HG03460 (cell line): ENCODE results near the gene USP6.
"Not testable (repeated sequence)": the region's sequence is repeated elsewhere in the genome, so short reads cannot be mapped to it uniquely, and the experiment has no call there.

Experiments used
- ATAC-seq: cut with Tn5 transposase; IDR thresholded peaks from one replicate; pipeline ENCODE4 v1.9.1; 2021; ENCODE audit not compliant: unreplicated experiment

Gene USP6

DNA sequence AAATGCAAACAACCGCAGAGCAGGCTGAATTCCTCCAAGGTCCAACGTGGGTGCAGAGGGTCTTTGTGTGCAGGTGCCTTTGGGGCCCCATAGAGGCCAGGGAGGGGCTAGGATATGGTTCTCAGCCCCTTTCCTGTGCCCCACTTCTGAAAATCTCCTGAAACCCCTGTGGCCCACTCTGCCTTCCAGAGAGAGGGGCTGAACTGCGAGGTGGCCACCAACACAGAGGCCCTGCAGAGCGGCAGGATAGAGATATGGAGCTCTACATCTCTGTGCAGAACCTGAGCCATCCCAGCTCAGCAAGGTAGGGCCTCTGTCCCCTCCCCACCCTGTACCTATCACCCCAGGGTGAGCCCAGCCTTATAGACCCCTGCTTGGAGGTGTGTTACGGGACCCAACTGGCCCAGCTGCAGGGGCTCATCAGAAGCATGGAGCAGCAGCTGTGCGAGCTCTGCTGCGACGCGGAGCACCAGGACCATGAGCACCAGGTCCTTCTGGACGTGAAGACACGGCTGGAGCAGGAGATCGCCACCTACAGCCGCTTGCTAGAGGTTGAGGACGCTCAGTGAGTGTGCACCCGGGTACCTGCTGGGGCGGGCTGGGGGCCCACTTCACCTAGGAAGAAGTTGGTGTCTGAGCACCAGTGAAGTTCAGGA lies 5.5 kb downstream of the USP6 start:
- ATAC-seq = no peak

DNA sequence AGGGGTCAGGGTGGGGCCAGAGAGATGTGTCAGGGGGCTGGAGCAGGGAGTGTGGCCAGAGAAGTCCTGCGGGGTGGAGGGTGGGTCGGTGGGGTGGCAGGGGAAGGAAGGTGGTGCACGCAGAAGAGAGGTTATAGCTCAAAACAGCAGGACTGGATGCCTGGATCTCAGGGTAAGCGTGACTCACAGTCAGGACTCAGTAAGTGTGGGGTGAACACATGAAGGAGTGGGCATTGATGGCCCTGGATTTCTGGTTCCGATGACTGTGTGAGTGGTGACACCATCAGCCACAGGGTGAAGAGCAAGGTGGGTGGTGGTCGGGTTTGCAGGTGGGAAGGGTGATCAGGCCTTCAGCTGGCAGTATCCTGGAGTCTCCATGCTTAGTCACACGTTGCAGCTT lies 6.2 kb downstream of the USP6 start:
- not testable (repeated sequence) for ATAC-seq

DNA sequence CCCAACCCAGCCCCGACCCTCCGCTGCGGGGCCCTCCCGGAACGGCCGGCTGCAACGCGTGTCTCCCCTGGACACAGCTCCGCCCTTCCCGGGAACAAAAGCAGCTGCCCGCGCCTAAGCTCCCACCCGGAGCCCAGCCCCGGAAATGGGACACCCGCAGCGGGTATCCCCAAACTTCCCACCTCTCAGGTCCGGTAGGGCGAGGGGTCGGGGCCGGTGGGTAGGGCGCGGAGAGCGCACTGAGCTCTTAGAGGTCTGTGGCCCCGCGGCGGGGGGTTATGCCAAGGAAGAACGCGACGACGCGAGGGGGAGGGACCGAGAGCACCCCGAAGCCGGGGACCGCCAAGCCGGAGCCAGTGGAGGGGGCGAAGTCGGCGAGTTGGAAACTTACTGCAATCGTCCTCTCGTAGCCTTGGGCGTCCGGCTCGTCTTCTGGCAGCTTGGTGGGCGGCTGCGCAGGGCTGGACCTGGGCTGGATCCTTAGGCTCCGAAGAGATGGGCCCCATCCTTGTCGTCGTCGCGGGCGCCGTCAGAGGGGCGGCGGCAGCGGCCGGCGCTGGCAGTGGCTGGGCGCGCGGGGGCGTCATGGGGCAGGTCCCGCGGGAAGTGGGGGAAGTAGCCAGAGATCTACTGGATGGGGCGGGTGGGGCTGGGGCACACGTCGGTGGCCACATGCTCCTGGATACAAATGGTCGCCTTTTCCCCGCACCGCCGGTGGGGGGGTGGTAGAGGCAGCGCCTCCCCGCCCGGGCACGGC lies 6.9 kb downstream of the USP6 start:
- no peak for ATAC-seq

DNA sequence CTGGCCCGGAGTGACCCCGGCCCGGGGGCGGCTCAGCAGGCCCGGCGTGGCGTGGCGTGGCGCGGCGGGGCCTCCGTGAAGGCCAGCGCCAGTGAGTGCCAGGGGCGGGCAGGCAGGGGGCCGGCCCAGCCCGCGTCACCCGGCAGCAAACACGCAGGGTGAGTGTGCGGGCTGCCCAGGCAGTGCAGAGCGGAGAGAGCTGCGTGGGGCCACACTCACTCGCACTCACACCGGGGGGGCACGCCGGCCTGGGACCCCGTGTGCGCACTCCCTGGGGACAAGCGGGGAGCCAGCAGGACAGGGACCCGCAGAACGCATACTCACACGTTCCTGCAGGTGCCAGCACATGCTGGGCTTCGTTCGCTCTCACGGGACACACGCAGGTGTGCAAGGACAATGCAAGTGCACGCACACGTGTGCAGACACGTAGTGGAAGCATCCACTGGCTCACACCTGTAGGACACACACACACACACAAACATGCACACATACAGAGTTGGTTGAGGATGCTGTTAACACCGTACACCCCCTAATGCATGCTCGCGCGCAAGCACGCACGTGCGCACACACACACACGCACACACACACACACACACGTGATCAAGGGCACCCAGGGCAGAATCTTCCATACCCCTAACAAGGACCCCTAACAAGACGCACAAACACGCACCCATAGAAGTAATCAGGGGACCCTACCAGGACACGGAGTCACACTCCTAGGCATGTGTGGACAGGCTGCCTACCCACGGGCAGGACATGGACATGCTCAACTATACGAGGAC lies 7.7 kb downstream of the USP6 start:
- ATAC-seq = no peak

DNA sequence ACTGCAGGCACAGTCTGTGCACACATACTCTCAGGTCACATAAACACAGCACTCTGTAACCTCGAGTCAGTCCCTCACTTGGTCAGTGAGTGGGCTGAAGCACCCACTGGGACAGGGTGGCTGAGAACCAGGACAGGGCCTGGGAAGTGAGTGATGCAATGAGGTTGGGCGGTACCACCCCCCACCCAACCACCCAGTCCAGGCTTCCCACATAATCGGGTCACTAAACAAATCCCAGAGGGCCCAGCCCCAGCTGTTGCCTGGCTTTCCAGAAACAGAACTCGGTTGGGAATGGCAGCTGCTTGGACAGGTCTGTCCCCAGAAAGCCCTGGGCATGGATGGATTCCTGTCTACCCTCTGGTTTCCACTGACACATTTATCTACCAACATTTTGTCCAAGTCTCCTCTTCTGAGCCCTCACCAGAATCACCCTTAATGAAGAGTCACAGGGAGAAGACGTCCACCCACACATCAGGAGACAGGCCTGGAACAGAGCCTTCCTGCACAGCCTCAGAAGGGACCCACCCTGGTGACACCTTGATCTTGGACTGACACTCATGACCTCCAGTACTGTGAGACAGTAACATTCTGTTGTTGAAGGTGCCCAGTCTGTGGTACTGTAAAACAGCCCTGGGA lies 8.4 kb downstream of the USP6 start:
- not testable (repeated sequence) for ATAC-seq

DNA sequence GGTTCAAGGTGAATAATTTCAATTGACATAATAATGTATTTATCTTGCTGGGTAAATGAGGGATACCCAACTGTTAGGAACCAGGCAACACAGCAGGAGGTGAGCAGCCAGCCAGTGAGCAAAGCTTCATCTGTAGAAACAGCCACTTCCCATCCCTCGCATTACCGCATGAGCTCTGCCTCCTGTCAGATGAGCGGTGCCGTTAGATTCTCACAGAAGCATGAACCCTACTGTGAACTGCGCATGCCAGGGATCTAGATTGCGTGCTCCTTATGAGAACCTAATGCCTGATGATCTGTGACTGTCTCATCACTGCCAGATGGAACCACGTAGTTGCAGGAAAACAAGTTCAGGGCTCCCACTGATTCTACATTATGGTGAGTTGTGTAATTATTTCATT lies 9.1 kb downstream of the USP6 start:
- ATAC-seq = not testable (repeated sequence)

DNA sequence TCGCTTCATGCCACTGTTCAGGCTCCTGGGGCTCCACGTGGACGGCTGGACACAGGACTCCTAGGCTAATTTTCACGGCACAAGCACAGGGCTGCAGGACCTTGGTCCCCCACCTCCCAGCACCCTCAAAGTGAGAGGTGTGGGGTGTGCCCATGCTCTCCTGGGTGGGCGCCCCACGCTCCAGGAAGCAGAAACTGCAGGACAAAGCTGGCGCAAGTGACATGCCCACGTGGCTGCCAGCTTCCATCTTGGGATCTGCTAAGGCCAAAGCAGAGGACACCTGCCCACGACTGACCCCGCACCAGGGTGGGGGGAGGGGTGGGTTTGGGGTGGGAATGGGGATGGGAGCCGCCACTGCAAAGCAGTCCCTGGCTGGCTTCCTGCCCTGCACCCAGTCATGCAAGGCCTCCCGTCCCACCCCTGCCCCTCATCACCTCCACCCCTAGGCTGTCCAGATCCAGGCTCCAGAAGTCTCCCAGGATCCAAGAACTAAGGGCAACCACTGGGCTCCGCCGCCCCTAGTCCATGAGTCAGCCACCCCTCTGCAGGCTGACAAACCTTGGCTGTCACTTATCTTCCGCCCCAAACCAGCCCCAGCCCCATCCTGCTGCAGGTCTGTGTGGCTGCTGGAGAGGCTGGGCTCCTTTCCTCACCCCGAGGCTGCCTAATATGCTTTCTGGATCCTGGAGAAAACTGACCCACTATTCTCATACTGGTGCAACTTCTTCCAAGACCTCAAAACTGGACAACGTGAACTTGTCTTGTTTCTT lies 11.1 kb downstream of the USP6 start:
- ATAC-seq = no peak

DNA sequence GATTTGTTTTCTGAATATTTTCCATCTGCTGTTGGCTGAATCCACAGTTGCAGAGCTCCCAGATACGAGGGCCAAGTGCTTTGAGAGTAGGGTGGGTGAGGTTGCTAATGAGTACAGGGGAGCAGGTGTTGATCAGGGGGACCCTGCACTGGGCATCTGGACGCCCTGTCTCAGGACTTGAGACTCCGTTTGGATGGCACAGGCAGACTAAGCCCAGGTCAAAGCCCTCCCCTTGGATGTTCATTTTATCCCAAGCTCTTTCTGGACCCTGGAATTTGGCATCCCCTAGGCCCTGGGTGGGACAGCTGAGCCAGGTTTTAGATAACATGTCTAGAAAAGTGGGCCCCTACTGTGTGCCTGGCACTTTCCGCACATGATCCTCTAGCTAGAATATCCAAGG lies 12.1 kb downstream of the USP6 start:
- ATAC-seq = no peak

DNA sequence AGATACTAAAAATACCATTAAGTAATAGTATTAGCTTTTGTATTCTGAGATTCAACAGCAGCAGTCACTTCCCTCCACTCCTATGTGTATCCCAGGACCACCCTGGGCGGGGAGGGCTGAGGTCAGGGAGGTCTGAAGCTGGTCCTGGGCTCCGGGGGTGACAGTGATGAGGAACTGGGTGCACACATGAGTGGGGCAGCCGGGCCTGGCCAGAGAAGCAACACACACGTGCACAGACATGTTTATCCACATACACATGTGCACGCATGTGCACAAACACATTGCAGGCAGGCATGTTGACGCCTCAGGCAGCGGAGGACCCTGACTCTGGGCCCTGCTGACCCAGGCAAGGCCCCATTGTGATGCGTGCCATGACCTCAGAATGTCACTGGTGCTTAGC lies 12.6 kb downstream of the USP6 start:
- ATAC-seq = not testable (repeated sequence)

DNA sequence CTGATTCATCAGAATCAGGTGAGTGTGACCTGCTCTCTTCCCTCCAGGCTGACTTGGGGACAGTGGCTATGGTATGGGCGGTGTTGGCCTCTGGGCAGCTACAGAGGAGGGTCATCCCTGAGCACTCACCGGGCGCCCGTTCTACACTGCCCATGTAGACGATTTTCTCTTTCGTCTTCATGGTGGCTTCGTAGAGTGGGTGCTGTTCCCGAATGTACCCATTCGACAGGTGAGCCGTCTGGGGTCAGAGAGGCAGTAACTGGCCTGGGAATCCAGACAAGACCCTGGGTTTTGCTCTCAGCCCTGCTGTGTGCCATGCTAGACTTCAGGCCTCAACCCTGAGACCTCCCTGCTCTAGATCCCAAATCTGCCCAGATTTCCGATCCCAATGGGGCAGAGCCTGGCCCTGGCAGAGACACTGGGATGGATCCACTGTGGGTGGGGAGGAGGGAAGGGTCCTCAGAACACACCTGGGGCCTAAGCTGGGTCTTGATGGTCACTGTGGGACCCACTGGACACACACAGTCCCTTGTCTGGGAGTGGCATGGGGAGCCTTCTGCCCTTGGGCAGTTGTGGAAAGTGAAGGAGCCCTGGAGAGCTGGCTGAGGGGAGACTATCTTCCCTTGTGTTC lies 13.2 kb downstream of the USP6 start:
- no peak for ATAC-seq

DNA sequence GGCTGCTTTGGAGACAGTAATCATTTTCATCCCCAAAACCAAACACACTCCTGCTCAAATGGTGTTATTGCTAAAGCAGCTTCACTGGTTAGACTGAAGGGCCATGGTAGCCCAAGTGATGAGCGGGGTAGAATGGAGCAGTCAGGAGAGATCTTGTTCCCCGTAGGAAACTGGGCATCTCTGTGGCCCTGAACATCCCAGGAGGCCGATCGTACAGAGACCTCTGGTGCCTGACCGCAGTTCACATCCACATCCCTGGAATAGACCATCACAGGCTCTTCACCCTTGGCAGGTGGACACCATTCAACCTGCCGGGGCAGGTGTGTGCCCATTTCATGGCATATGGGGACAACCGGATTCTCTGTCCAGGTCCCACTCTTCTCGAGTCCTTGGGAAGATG lies 13.9 kb downstream of the USP6 start:
- not testable (repeated sequence) for ATAC-seq

DNA sequence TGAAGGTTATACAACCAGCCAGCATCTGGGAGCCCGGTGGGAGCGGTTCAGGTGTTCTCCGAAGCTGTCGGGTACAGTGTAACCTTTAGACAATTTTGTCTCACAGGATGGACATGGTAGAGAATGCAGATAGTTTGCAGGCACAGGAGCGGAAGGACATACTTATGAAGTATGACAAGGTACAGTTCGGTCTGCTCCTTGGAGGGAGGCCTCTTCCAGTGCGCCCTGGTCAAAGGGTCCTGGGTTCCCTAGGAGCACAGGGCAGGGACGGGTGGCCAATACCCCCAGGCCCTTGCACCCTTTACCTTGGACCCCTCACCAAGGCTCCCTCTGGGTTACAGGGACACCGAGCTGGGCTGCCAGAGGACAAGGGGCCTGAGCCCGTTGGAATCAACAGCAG lies 14.4 kb downstream of the USP6 start:
- ATAC-seq = not testable (repeated sequence)

DNA sequence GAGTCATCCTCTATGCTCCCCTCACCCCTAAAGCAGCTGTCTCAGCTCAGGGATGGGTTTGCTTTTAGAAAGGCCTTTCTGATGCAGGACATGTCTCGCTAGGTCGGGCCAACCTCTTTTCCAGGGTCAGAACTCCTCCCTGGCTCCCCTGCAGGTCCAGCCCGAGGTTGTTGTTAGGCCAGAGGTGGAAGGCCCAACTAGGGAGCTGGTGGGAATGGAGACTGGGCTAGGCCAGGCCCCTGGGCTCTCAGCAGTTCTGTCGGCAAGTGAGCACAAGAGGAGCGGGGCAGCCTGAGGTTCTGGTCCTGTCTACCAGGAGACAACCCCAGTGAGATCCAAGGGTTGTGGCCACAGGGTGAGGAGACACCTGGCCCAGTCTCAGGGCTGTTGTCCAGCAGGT lies 14.9 kb downstream of the USP6 start:
- ATAC-seq = not testable (repeated sequence)

DNA sequence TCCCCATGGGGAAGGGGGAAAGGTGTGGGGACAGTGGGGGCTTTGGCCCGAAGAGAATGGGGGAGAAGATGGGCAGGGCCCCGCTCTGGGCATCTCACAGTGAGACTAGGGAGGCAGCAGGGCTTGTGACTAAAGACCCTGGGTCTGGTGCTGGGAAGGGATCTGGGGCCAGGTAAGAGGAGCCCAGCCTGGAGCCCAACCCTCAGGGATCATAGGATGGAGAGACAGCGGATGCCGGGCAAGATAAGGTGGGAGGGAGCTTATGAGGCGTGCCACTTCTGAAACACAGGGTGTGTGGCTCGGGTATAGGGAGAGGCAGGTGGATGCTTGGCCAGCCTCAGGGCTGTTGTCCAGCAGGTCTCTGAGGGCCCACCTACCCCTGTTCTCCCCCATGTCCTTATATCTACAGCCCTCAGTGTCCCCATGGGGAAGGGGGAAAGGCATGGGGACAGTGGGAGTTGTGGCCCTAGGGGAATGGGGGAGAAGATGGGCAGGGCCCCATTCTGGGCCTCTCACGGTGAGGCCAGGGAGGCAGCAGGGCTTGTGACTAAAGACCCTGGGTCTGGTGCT lies 15.4 kb downstream of the USP6 start:
- ATAC-seq = no peak

DNA sequence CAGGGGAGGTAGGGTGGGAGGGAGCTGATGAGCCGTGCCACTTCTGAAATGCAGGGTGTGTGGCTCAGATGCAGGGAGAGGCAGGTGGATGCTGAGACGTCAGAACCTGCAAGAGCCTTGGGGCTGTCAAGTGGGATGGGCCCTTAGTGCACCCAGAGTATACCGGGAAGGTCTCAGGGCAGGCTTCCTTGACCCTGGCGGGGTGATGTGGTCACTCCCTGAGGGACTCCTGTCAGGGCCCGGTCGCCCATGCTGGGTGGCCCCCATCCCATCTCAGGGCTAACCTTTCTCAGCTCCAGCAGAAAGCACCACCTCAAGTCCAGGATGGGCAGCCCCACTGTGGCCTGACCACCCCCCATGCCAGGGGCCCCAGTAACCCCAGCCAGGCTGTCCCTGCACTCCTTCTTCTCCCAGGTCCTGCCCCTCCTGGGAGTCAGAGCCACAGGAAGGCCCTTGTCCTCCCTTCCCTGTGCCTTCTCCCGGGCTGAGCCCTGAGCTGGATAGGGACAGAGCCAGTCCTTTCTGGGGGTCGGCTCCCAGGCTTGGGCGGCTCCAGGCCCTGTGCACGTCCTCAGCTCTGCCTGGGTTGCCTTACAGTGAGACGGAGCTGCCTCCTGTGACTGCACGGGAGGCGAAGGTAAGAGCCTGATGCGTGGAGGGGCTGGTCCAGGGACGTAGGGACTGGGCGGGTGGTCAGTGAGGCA lies 16.1 kb downstream of the USP6 start:
- not testable (repeated sequence) for ATAC-seq

DNA sequence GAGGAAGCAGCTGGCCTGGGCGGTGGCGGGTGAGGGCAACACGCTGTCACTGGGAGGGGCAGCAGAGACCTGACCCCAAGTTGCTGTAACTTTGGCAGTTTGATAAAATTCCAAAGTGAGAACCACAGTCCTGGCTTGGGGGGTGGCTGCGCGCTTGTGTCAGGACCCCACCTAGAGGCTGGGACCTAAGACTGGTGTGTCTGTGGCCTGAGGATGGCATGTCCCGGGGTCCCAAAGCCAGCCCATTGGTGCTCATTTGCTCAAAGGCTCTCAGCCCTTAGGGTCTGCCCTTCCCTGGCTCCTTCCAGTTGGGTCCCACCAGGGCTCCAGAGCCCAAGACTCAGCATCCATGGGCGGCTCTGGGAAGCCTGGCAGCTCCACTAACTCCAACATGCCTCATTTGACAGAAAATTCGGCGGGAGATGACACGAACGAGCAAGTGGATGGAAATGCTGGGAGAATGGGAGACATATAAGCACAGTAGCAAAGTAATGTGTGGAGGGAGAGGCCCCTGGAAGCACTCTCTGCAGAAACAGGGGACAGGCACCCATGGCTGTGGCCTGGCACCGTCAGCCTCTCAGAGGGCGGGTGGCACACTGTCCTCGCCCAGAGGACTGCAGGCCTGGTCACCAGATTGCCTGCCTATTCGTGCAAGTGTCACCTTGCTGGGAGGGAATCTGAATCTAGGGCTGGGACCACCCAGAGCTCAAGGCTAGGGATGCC lies 16.8 kb downstream of the USP6 start:
- ATAC-seq = not testable (repeated sequence)

DNA sequence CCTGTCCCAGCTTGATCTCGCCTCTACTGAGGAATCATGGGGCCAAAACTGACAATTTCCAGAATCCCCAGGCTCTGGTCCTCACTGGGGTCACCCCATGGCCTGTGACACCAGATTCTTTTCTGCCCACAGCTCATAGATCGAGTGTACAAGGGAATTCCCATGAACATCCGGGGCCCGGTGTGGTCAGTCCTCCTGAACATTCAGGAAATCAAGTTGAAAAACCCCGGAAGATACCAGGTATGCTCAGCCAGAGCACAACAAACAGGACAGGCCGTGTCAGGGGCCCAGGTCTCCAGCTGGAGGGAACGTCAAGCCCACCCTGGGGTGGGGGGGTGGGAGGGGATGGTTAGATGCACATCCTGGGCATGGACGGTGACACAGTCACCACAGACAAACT lies 17.5 kb downstream of the USP6 start:
- ATAC-seq = no peak

DNA sequence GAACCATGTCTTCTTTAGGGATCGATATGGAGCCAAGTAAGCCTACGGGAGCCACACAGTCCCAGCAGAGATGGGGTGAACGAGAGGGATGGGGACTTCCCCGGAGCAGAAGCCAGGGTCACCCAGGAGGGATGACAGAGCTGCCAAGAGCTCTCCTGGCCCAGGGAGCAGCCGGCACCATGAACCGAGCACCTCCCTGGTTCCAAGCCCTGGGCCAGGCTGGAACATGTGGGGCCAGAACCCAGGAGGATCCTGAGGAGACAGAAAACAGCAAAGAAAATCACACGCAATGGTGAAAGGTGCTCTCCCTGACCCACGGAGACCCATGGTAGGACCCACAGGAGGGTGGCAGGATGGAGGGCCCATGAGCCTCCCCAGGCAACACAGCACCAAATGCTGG lies 18.1 kb downstream of the USP6 start:
- ATAC-seq = not testable (repeated sequence)

DNA sequence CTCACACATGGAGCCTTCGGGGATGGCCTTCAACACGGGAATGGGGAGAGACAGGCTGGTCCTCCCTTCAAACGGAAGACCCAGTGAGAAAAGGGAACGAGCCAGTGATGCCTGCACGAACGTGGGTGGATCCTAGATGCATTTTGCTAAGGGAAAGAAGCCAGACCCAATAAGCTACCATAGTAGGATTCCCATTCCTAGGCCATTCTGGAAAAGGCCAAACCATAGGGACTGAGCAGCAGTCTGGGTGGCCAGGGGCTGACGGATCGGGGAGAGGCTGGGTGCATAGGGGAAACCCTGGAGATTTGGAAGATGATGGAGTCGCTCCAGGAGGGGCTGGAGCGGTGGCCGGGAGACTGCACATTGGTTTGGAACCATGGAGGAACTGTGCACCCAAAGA lies 18.7 kb downstream of the USP6 start:
- ATAC-seq = not testable (repeated sequence)
